Measurements from ENCODE around the gene DPM1.

The DPM1 gene

GRCh38 chr20:50957798-50958614 lies at the start of gene DPM1:
Gene DPM1, minus strand, starts transcription at chr20:50958532. Its CDS starts 9 bp downstream, at chr20:50958523.
- DNase-seq (ENCODE audit: low read depth in 2 of 2) = peak; percentile 66 to 79

GRCh38 chr20:51005214-51005613 lies 46.9 kb upstream of the DPM1 start:
- DNase-seq (ENCODE audit: low read depth in 2 of 2) = no peak

GRCh38 chr20:51004781-51005180 lies 46.4 kb upstream of the DPM1 start:
- no peak for DNase-seq (ENCODE audit: low read depth in 2 of 2)

- no peak for DNase-seq (ENCODE audit: low read depth in 2 of 2)
These were observed 46.0 kb upstream of the DPM1 start for GRCh38 chr20:51004305-51004727.

- DNase-seq (ENCODE audit: low read depth in 2 of 2) = no peak
These were observed 45.4 kb upstream of the DPM1 start for GRCh38 chr20:51003753-51004152.

GRCh38 chr20:51002633-51003032 lies 44.3 kb upstream of the DPM1 start:
- no peak for DNase-seq (ENCODE audit: low read depth in 2 of 2)

- DNase-seq (ENCODE audit: low read depth in 2 of 2) = no peak
These were observed 43.3 kb upstream of the DPM1 start for GRCh38 chr20:51001430-51002265.

- no peak for DNase-seq (ENCODE audit: low read depth in 2 of 2)
These were observed 41.0 kb upstream of the DPM1 start for GRCh38 chr20:50999355-50999754.

GRCh38 chr20:50996901-50997865 lies 38.9 kb upstream of the DPM1 start:
- DNase-seq (ENCODE audit: low read depth in 2 of 2) = no peak

- no peak for DNase-seq (ENCODE audit: low read depth in 2 of 2)
These were observed 37.2 kb upstream of the DPM1 start for GRCh38 chr20:50995506-50995905.

GRCh38 chr20:50993876-50994275 lies 35.5 kb upstream of the DPM1 start:
- no peak for DNase-seq (ENCODE audit: low read depth in 2 of 2)

- no peak for DNase-seq (ENCODE audit: low read depth in 2 of 2)
These were observed 34.6 kb upstream of the DPM1 start for GRCh38 chr20:50992733-50993457.

GRCh38 chr20:50992336-50992732 lies 34.0 kb upstream of the DPM1 start:
- no peak for DNase-seq (ENCODE audit: low read depth in 2 of 2)

GRCh38 chr20:50991076-50991475 lies 32.7 kb upstream of the DPM1 start:
- no peak for DNase-seq (ENCODE audit: low read depth in 2 of 2)

- peak; percentile 19 to 24 for DNase-seq (ENCODE audit: low read depth in 2 of 2)
These were observed 29.3 kb upstream of the DPM1 start for GRCh38 chr20:50987493-50988210.

GRCh38 chr20:50983321-50983720 lies 25.0 kb upstream of the DPM1 start:
- DNase-seq (ENCODE audit: low read depth in 2 of 2) = no peak

GRCh38 chr20:50982363-50982762 lies 24.0 kb upstream of the DPM1 start:
- DNase-seq (ENCODE audit: low read depth in 2 of 2) = no peak

- no peak for DNase-seq (ENCODE audit: low read depth in 2 of 2)
These were observed 23.3 kb upstream of the DPM1 start for GRCh38 chr20:50981714-50982048.

- peak in 1 of 2 donors; percentile 39 for DNase-seq (ENCODE audit: low read depth in 2 of 2)
These were observed 22.8 kb upstream of the DPM1 start for GRCh38 chr20:50980851-50981713.

All from stimulated activated CD4-positive, alpha-beta T cell treated with anti-CD3 and anti-CD28 coated beads, Interleukin-1b, Interleukin-23, amount 100 ng/mL, for 1 hour (primary cell).